ENCODE data around the gene SNAPC1.
A peak's percentile ranks its signal among the peaks of the same experiment; 100 is the strongest.

The SNAPC1 gene

GRCh38 chr14:61832783-61833182, 70.6 kb downstream of the SNAPC1 start:
- H3K27ac Mint-ChIP-seq, result no peak overlapping the region
- H3K27me3 Mint-ChIP-seq (ENCODE audit: low read depth), result peaks cover 9% of the 10 kb centered on the region

GRCh38 chr14:61836184-61836583, 74.0 kb downstream of the SNAPC1 start:
- Mint-ChIP-seq H3K9me3 (no peaks in the 10 kb centered on the region), H3K4me1 (peaks cover 26% of the 10 kb centered on the region), H3K27ac (no peak overlapping the region), H3K4me3 (no peak overlapping the region), H3K36me3 (ENCODE audit: low read depth) (no peaks in the 10 kb centered on the region), H3K27me3 (ENCODE audit: low read depth) (peaks cover 9% of the 10 kb centered on the region)
- TF ChIP-seq CTCF (IDR thresholded peaks at IDR 0.05; ENCODE audit: unreplicated experiment in 3 of 3), result no peak

More at GRCh38 chr14:61832783-61833182, 70.6 kb downstream of the SNAPC1 start:
- Mint-ChIP-seq H3K9me3 (no peaks in the 10 kb centered on the region), H3K36me3 (ENCODE audit: low read depth) (no peaks in the 10 kb centered on the region), H3K4me1 (no peaks in the 10 kb centered on the region), H3K4me3 (no peak overlapping the region)
- TF ChIP-seq CTCF (IDR thresholded peaks at IDR 0.05; ENCODE audit: unreplicated experiment in 3 of 3), result no peak

- no peak overlapping the region for H3K27ac Mint-ChIP-seq
- no peaks in the 10 kb centered on the region for H3K9me3 Mint-ChIP-seq
- H3K4me1 Mint-ChIP-seq, result peaks cover 26% of the 10 kb centered on the region
- H3K36me3 Mint-ChIP-seq (ENCODE audit: low read depth), result no peaks in the 10 kb centered on the region
- H3K27me3 Mint-ChIP-seq (ENCODE audit: low read depth), result peaks cover 9% of the 10 kb centered on the region
- H3K4me3 Mint-ChIP-seq, result no peak overlapping the region
- TF ChIP-seq CTCF (IDR thresholded peaks at IDR 0.05; ENCODE audit: unreplicated experiment in 3 of 3), result no peak
These were observed 74.6 kb downstream of the SNAPC1 start for GRCh38 chr14:61836807-61837206.

GRCh38 chr14:61837336-61838229, 75.4 kb downstream of the SNAPC1 start:
- no peak overlapping the region for H3K27ac Mint-ChIP-seq
- peak; percentile 92 to 95 (median 94) for TF ChIP-seq CTCF (IDR thresholded peaks at IDR 0.05; ENCODE audit: unreplicated experiment in 3 of 3)
- peaks cover 4% of the 10 kb centered on the region for H3K27me3 Mint-ChIP-seq (ENCODE audit: low read depth)

GRCh38 chr14:61838661-61839245, 76.5 kb downstream of the SNAPC1 start:
- Mint-ChIP-seq H3K4me1 (peaks cover 26% of the 10 kb centered on the region), H3K4me3 (no peak overlapping the region), H3K27me3 (ENCODE audit: low read depth) (peaks cover 8% of the 10 kb centered on the region), H3K9me3 (peaks cover 2% of the 10 kb centered on the region), H3K36me3 (ENCODE audit: low read depth) (no peaks in the 10 kb centered on the region), H3K27ac (peak overlapping the region in 1 of 3 experiments; percentile 28)
- TF ChIP-seq CTCF (IDR thresholded peaks at IDR 0.05; ENCODE audit: unreplicated experiment in 3 of 3), result no peak

More at GRCh38 chr14:61837336-61838229, 75.4 kb downstream of the SNAPC1 start:
- Mint-ChIP-seq H3K9me3 (peaks cover 2% of the 10 kb centered on the region), H3K36me3 (ENCODE audit: low read depth) (no peaks in the 10 kb centered on the region), H3K4me3 (no peak overlapping the region), H3K4me1 (peaks cover 26% of the 10 kb centered on the region)

Data from nephron (organoid).